ENCODE measurements around the gene PSMB9.

PSMB9 gene

GRCh38 chr6:32827025-32827424, 27.0 kb upstream of the PSMB9 start:
- WGBS, 2 experiments (ENCODE audit: insufficient coverage in 2 of 2) = 83 to 88% methylated on average over 1 of the region's 3 CpGs
- no peaks in the 10 kb centered on the region for H3K4me1 ChIP-seq (ENCODE audit: control insufficient read depth, insufficient read depth, low read length, poor library complexity, severe bottlenecking)
- no peak overlapping the region for H3K27ac ChIP-seq (ENCODE audit: low read depth, low read length, severe bottlenecking)
- no peaks in the 10 kb centered on the region for H3K36me3 ChIP-seq (ENCODE audit: control insufficient read depth, insufficient read depth, low read length)
- no peaks in the 10 kb centered on the region for H3K9me3 ChIP-seq (ENCODE audit: control insufficient read depth, low read length)
- no peak overlapping the region for H3K4me3 ChIP-seq (ENCODE audit: extremely low read depth, insufficient read depth, low read length, poor library complexity, severe bottlenecking)

- no peaks in the 10 kb centered on the region for H3K36me3 ChIP-seq (ENCODE audit: control insufficient read depth, insufficient read depth, low read length)
- H3K9me3 ChIP-seq (ENCODE audit: control insufficient read depth, low read length) = no peaks in the 10 kb centered on the region
- no peaks in the 10 kb centered on the region for H3K4me1 ChIP-seq (ENCODE audit: control insufficient read depth, insufficient read depth, low read length, poor library complexity, severe bottlenecking)
- no peak overlapping the region for H3K4me3 ChIP-seq (ENCODE audit: extremely low read depth, insufficient read depth, low read length, poor library complexity, severe bottlenecking)
- no peak overlapping the region for H3K27ac ChIP-seq (ENCODE audit: low read depth, low read length, severe bottlenecking)
- 61 to 92% methylated on average over 2 to 4 of the region's 7 CpGs for WGBS, 2 experiments (ENCODE audit: insufficient coverage in 2 of 2)
Measured at GRCh38 chr6:32829495-32829894, 24.5 kb upstream of the PSMB9 start.

- H3K4me3 ChIP-seq (ENCODE audit: extremely low read depth, insufficient read depth, low read length, poor library complexity, severe bottlenecking) = no peak overlapping the region
- no peak overlapping the region for H3K27ac ChIP-seq (ENCODE audit: low read depth, low read length, severe bottlenecking)
- WGBS, 2 experiments (ENCODE audit: insufficient coverage in 2 of 2) = 89 to 91% methylated on average over 3 to 5 of the region's 5 CpGs
- no peaks in the 10 kb centered on the region for H3K9me3 ChIP-seq (ENCODE audit: control insufficient read depth, low read length)
- peaks cover 2% of the 10 kb centered on the region for H3K4me1 ChIP-seq (ENCODE audit: control insufficient read depth, insufficient read depth, low read length, poor library complexity, severe bottlenecking)
- H3K36me3 ChIP-seq (ENCODE audit: control insufficient read depth, insufficient read depth, low read length) = no peaks in the 10 kb centered on the region
Measured at GRCh38 chr6:32830017-32830416, 24.0 kb upstream of the PSMB9 start.

GRCh38 chr6:32830936-32831335, 23.1 kb upstream of the PSMB9 start:
- 89 to 100% methylated on average over 2 of the region's 5 CpGs for WGBS, 2 experiments (ENCODE audit: insufficient coverage in 2 of 2)
- Histone ChIP-seq H3K9me3 (ENCODE audit: control insufficient read depth, low read length) (no peaks in the 10 kb centered on the region), H3K4me3 (ENCODE audit: extremely low read depth, insufficient read depth, low read length, poor library complexity, severe bottlenecking) (no peak overlapping the region), H3K4me1 (ENCODE audit: control insufficient read depth, insufficient read depth, low read length, poor library complexity, severe bottlenecking) (peaks cover 4% of the 10 kb centered on the region), H3K27ac (ENCODE audit: low read depth, low read length, severe bottlenecking) (no peak overlapping the region), H3K36me3 (ENCODE audit: control insufficient read depth, insufficient read depth, low read length) (no peaks in the 10 kb centered on the region)

- Histone ChIP-seq H3K9me3 (ENCODE audit: control insufficient read depth, low read length) (no peaks in the 10 kb centered on the region), H3K36me3 (ENCODE audit: control insufficient read depth, insufficient read depth, low read length) (no peaks in the 10 kb centered on the region), H3K4me3 (ENCODE audit: extremely low read depth, insufficient read depth, low read length, poor library complexity, severe bottlenecking) (no peak overlapping the region), H3K27ac (ENCODE audit: low read depth, low read length, severe bottlenecking) (no peak overlapping the region), H3K4me1 (ENCODE audit: control insufficient read depth, insufficient read depth, low read length, poor library complexity, severe bottlenecking) (peaks cover 4% of the 10 kb centered on the region)
- 89 to 92% methylated on average over 13 of the region's 13 CpGs for WGBS, 2 experiments (ENCODE audit: insufficient coverage in 2 of 2)
Measured at GRCh38 chr6:32832535-32832934, 21.5 kb upstream of the PSMB9 start.

GRCh38 chr6:32833664-32834063, 20.3 kb upstream of the PSMB9 start:
- H3K4me3 ChIP-seq (ENCODE audit: extremely low read depth, insufficient read depth, low read length, poor library complexity, severe bottlenecking) = no peak overlapping the region
- H3K36me3 ChIP-seq (ENCODE audit: control insufficient read depth, insufficient read depth, low read length) = no peaks in the 10 kb centered on the region
- no peak overlapping the region for H3K27ac ChIP-seq (ENCODE audit: low read depth, low read length, severe bottlenecking)
- peaks cover 7% of the 10 kb centered on the region for H3K4me1 ChIP-seq (ENCODE audit: control insufficient read depth, insufficient read depth, low read length, poor library complexity, severe bottlenecking)
- H3K9me3 ChIP-seq (ENCODE audit: control insufficient read depth, low read length) = no peaks in the 10 kb centered on the region
- WGBS, 2 experiments (ENCODE audit: insufficient coverage in 2 of 2) = 89 to 91% methylated on average over 4 of the region's 5 CpGs

- WGBS, 2 experiments (ENCODE audit: insufficient coverage in 2 of 2) = 85 to 88% methylated on average over 11 to 15 of the region's 16 CpGs
Measured at GRCh38 chr6:32835167-32835893, 18.7 kb upstream of the PSMB9 start.

GRCh38 chr6:32836873-32837272, 17.1 kb upstream of the PSMB9 start:
- 100% methylated on average over 1 of the region's 2 CpGs for WGBS, 2 experiments (ENCODE audit: insufficient coverage in 2 of 2)
- peaks cover 7% of the 10 kb centered on the region for H3K4me1 ChIP-seq (ENCODE audit: control insufficient read depth, insufficient read depth, low read length, poor library complexity, severe bottlenecking)
- H3K27ac ChIP-seq (ENCODE audit: low read depth, low read length, severe bottlenecking) = no peak overlapping the region
- H3K4me3 ChIP-seq (ENCODE audit: extremely low read depth, insufficient read depth, low read length, poor library complexity, severe bottlenecking) = no peak overlapping the region
- H3K36me3 ChIP-seq (ENCODE audit: control insufficient read depth, insufficient read depth, low read length) = no peaks in the 10 kb centered on the region
- no peaks in the 10 kb centered on the region for H3K9me3 ChIP-seq (ENCODE audit: control insufficient read depth, low read length)

More at GRCh38 chr6:32835167-32835893, 18.7 kb upstream of the PSMB9 start:
- Histone ChIP-seq H3K4me3 (ENCODE audit: extremely low read depth, insufficient read depth, low read length, poor library complexity, severe bottlenecking) (no peak overlapping the region), H3K4me1 (ENCODE audit: control insufficient read depth, insufficient read depth, low read length, poor library complexity, severe bottlenecking) (peaks cover 7% of the 10 kb centered on the region), H3K36me3 (ENCODE audit: control insufficient read depth, insufficient read depth, low read length) (no peaks in the 10 kb centered on the region), H3K9me3 (ENCODE audit: control insufficient read depth, low read length) (no peaks in the 10 kb centered on the region), H3K27ac (ENCODE audit: low read depth, low read length, severe bottlenecking) (no peak overlapping the region)

- H3K36me3 ChIP-seq (ENCODE audit: control insufficient read depth, insufficient read depth, low read length) = no peaks in the 10 kb centered on the region
- peaks cover 7% of the 10 kb centered on the region for H3K4me1 ChIP-seq (ENCODE audit: control insufficient read depth, insufficient read depth, low read length, poor library complexity, severe bottlenecking)
- H3K4me3 ChIP-seq (ENCODE audit: extremely low read depth, insufficient read depth, low read length, poor library complexity, severe bottlenecking) = peak overlapping the region; percentile 74
- WGBS, 2 experiments (ENCODE audit: insufficient coverage in 2 of 2) = 17 to 59% methylated on average over 1 to 9 of the region's 12 CpGs
- H3K27ac ChIP-seq (ENCODE audit: low read depth, low read length, severe bottlenecking) = no peak overlapping the region
- no peaks in the 10 kb centered on the region for H3K9me3 ChIP-seq (ENCODE audit: control insufficient read depth, low read length)
Measured at GRCh38 chr6:32837651-32838113, 16.3 kb upstream of the PSMB9 start.

GRCh38 chr6:32838114-32838958, 15.7 kb upstream of the PSMB9 start, which contains the start of gene TAP2:
TAP2 (minus strand) TSS chr6:32838739; CDS start chr6:32838233, 506 bp downstream.
- no peaks in the 10 kb centered on the region for H3K36me3 ChIP-seq (ENCODE audit: control insufficient read depth, insufficient read depth, low read length)
- H3K27ac ChIP-seq (ENCODE audit: low read depth, low read length, severe bottlenecking) = peak within 1 kb of the TSS; percentile 57
- peak within 1 kb of the TSS; percentile 74 for H3K4me3 ChIP-seq (ENCODE audit: extremely low read depth, insufficient read depth, low read length, poor library complexity, severe bottlenecking)
- H3K9me3 ChIP-seq (ENCODE audit: control insufficient read depth, low read length) = no peaks in the 10 kb centered on the region
- H3K4me1 ChIP-seq (ENCODE audit: control insufficient read depth, insufficient read depth, low read length, poor library complexity, severe bottlenecking) = peaks cover 7% of the 10 kb centered on the region
- WGBS, 2 experiments (ENCODE audit: insufficient coverage in 2 of 2) = 1% methylated on average over 21 to 41 of the region's 57 CpGs
